ENCODE measurements around the gene METTL21C.

Gene METTL21C

DNA sequence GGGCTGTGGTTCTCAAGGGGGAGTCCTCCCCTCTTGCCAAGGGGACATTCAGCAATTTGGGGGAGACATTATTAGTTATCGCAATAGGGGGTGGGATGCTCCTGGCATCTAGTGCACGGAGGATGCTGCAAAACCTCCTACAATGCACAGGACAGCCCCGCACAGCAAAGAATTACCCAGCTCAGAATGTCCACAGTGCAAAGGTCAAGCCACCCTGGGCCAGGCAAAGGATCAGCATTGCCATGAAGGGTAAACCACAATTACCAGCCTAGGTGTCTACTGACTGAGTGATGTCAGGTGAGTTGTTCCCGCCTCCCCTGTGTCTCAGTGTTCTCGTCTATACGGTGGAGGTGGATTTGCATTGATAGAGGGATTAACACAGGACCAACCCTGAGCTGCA, 2.4 kb upstream of the METTL21C start:
- Histone ChIP-seq H3K9ac (ENCODE audit: low read depth, low read length) (no peak overlapping the region), H3K9me3 (ENCODE audit: insufficient read depth, low read depth, low read length) (no peaks in the 10 kb centered on the region), H3K27me3 (ENCODE audit: insufficient read depth, low read length) (no peaks in the 10 kb centered on the region), H3K4me1 (ENCODE audit: insufficient read depth, low read length) (peaks cover 4% of the 10 kb centered on the region; the same call in 1 of the 2 replicates), H3K4me3 (ENCODE audit: low read length) (no peak overlapping the region), H3K27ac (ENCODE audit: low read depth, low read length) (no peak overlapping the region), H3K36me3 (ENCODE audit: insufficient read depth, low read length) (no peaks in the 10 kb centered on the region)
- 92% methylated on average over 6 of the region's 6 CpGs for WGBS

DNA sequence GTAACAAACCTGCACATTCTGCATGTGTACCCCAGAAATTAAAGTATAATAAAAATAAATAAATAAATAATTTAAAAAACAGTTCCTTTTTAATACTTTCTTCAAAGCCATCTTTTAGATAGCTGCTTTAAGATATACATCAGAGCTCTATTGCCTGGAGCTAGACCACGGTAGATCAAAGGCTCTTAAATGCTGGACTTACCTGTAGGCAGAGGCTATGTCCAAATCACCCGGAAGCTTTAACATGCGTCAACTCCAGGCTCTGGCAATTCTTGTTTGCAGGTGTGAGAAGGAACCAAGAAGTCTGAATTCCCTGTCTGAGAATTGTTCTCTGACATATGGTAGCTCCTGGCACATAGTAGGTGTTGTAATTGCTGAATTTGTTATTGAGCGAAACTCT, 1.6 kb upstream of the METTL21C start:
- H3K36me3 ChIP-seq (ENCODE audit: insufficient read depth, low read length), result no peaks in the 10 kb centered on the region
- no peak overlapping the region for H3K4me3 ChIP-seq (ENCODE audit: low read length)
- 94% methylated on average over 4 of the region's 4 CpGs for WGBS
- H3K9me3 ChIP-seq (ENCODE audit: insufficient read depth, low read depth, low read length), result no peaks in the 10 kb centered on the region
- no peak overlapping the region for H3K27ac ChIP-seq (ENCODE audit: low read depth, low read length)
- H3K27me3 ChIP-seq (ENCODE audit: insufficient read depth, low read length), result no peaks in the 10 kb centered on the region
- no peak overlapping the region for H3K9ac ChIP-seq (ENCODE audit: low read depth, low read length)
- peaks cover 12% of the 10 kb centered on the region for H3K4me1 ChIP-seq (ENCODE audit: insufficient read depth, low read length)

DNA sequence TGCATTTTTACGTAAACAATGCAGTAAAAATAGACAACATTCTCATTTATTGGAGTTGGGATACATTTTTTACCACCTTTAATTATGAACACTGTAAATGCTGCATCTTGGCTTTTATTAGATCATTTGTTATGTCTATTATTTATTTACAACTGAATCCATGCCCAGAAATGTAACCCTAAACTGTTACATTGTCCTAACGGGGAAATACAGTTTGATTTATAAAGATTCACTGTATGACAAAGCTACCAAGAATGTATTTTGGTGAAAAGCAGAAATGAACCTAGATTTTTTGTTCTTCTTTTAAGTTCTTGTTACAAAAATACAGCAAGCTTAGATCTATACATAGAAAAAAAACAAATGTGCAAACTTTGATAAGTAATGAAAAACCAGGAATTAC, 1.1 kb downstream of the METTL21C start:
- no peak overlapping the region for H3K27ac ChIP-seq (ENCODE audit: low read depth, low read length)
- H3K4me1 ChIP-seq (ENCODE audit: insufficient read depth, low read length), result peaks cover 12% of the 10 kb centered on the region
- H3K9me3 ChIP-seq (ENCODE audit: insufficient read depth, low read depth, low read length), result no peaks in the 10 kb centered on the region
- no peaks in the 10 kb centered on the region for H3K36me3 ChIP-seq (ENCODE audit: insufficient read depth, low read length)
- no peak overlapping the region for H3K4me3 ChIP-seq (ENCODE audit: low read length)
- 80% methylated on average over 1 of the region's 2 CpGs for WGBS
- no peak overlapping the region for H3K9ac ChIP-seq (ENCODE audit: low read depth, low read length)
- H3K27me3 ChIP-seq (ENCODE audit: insufficient read depth, low read length), result no peaks in the 10 kb centered on the region

DNA sequence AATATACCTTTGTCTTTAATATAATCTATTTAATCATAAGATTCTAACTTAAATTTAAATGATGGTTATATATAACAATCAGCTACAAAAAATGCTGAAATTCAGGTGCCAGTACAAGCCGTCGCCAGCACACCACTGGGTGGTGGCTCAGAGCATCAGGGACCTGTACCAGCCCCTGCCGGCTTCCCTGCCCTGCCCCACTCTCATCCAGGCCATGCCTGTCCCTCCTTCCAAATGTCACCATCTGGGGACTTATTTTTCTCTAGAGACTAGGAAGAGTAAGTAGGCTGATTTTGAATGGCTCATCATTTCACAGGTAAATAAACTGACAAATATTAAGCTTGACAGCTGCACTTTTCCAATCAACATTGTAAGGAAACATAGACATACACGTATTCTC, 1.6 kb downstream of the METTL21C start:
- no peaks in the 10 kb centered on the region for H3K27me3 ChIP-seq (ENCODE audit: insufficient read depth, low read length)
- H3K9ac ChIP-seq (ENCODE audit: low read depth, low read length), result no peak overlapping the region
- no peaks in the 10 kb centered on the region for H3K36me3 ChIP-seq (ENCODE audit: insufficient read depth, low read length)
- WGBS, result 95% methylated on average over 4 of the region's 4 CpGs
- H3K4me1 ChIP-seq (ENCODE audit: insufficient read depth, low read length), result peaks cover 17% of the 10 kb centered on the region
- H3K9me3 ChIP-seq (ENCODE audit: insufficient read depth, low read depth, low read length), result no peaks in the 10 kb centered on the region
- no peak overlapping the region for H3K4me3 ChIP-seq (ENCODE audit: low read length)
- H3K27ac ChIP-seq (ENCODE audit: low read depth, low read length), result no peak overlapping the region

DNA sequence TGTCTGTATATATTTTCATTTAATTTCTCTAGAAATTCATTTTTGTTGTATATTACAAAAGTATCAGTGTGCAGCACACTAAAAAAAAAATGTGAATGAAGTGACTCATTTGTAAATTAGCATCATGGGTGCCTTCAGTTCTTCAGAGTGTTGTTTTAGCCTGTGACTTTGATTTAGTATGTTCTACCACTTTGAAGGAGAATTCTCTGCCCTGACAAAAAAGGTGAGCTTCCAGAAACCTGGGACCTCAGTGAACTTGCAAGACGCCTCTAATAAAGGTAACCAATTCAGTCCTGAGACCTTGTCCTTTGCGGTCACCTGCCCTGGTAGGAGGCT, 2.4 kb downstream of the METTL21C start:
- Histone ChIP-seq H3K4me1 (ENCODE audit: insufficient read depth, low read length) (peaks cover 23% of the 10 kb centered on the region), H3K9me3 (ENCODE audit: insufficient read depth, low read depth, low read length) (no peaks in the 10 kb centered on the region), H3K36me3 (ENCODE audit: insufficient read depth, low read length) (no peaks in the 10 kb centered on the region), H3K27me3 (ENCODE audit: insufficient read depth, low read length) (no peaks in the 10 kb centered on the region), H3K27ac (ENCODE audit: low read depth, low read length) (no peak overlapping the region), H3K9ac (ENCODE audit: low read depth, low read length) (no peak overlapping the region), H3K4me3 (ENCODE audit: low read length) (no peak overlapping the region)
- 88% methylated on average over 2 of the region's 2 CpGs for WGBS

DNA sequence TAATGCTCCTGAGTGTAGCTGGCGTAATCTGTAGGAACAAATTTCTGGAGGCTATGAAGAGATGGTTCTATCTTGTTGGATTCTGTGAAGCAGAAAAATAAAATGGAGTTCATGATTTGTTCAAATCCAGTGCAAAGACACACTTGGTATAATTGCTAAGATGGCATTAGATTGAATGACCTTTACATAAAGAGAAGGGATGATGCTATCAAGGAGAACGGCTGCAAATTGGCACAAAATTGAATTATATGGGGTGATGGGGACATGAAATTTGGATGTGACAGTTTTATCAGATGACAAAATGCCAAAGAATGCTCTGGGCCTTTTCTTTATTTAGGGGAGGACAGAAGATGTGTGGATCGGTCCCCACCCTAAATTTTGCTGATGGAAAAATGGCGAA, 4.0 kb downstream of the METTL21C start:
- H3K27me3 ChIP-seq (ENCODE audit: insufficient read depth, low read length), result no peaks in the 10 kb centered on the region
- WGBS, result 95% methylated on average over 4 of the region's 4 CpGs

DNA sequence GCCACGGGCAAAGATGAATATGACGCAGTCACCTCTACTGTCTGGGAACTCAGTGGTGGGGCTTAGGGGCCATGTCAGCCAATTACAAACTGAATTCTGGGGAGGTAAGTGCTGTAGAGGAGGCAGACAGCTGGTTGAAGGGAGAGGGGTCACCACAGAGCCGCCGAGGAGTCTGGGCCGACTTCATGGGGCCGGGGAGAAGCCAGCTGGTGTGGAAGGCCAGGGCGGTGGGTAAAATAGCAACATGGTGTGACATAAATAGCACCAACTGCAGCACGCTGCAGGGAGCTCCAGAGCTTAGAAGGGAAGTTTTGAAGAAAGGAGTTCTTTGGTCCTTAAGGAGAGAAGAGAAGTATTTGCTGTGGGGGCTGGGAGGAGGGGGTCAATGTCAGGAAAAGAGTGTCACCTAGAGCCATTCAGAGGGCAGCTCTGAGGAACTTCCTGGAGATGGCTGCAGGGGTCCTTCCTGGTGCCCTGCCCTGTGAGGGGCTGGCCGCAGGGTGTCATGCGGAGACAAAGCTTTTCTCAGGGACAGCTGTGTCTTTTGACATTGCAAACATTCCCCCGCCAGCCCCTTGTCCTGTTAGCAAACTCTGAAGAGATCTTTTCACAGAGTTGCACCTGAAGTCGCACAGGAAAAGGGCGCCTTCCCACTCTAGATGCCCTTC, 6.4 kb downstream of the METTL21C start:
- H3K9me3 ChIP-seq (ENCODE audit: insufficient read depth, low read depth, low read length), result no peaks in the 10 kb centered on the region
- H3K36me3 ChIP-seq (ENCODE audit: insufficient read depth, low read length), result no peaks in the 10 kb centered on the region
- H3K9ac ChIP-seq (ENCODE audit: low read depth, low read length), result no peak overlapping the region
- no peak overlapping the region; the same call in 1 of the 2 replicates for H3K27ac ChIP-seq (ENCODE audit: low read depth, low read length)
- H3K4me1 ChIP-seq (ENCODE audit: insufficient read depth, low read length), result peaks cover 31% of the 10 kb centered on the region
- WGBS, result 70% methylated on average over 13 of the region's 13 CpGs
- H3K27me3 ChIP-seq (ENCODE audit: insufficient read depth, low read length), result no peaks in the 10 kb centered on the region
- no peak overlapping the region for H3K4me3 ChIP-seq (ENCODE audit: low read length)

More for the DNA sequence above, 4.0 kb downstream of the METTL21C start:
- H3K9me3 ChIP-seq (ENCODE audit: insufficient read depth, low read depth, low read length), result no peaks in the 10 kb centered on the region
- no peaks in the 10 kb centered on the region for H3K36me3 ChIP-seq (ENCODE audit: insufficient read depth, low read length)
- no peak overlapping the region for H3K27ac ChIP-seq (ENCODE audit: low read depth, low read length)
- peaks cover 31% of the 10 kb centered on the region for H3K4me1 ChIP-seq (ENCODE audit: insufficient read depth, low read length)
- no peak overlapping the region for H3K4me3 ChIP-seq (ENCODE audit: low read length)
- H3K9ac ChIP-seq (ENCODE audit: low read depth, low read length), result no peak overlapping the region

DNA sequence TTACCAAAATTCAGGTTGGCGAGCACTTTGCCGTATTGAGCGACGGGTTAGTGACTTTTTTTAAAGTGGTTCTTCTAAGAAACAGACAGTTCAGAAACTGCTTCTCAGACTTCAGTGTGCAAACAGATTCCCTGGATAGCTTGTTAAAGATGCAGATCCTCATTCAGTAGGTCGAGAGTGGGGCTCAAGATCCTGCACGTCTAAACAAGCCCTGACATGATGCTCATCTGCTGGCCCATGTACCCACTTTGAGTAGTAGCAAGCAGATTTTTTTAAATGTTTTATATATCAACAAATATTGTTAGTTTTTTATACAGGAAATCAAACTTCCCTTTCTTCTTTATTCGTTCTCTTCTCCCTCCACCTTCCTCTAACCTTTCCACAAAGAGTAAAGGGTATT, 7.3 kb downstream of the METTL21C start:
- H3K27ac ChIP-seq (ENCODE audit: low read depth, low read length), result no peak overlapping the region
- no peak overlapping the region for H3K4me3 ChIP-seq (ENCODE audit: low read length)
- WGBS, result 86% methylated on average over 6 of the region's 7 CpGs
- H3K27me3 ChIP-seq (ENCODE audit: insufficient read depth, low read length), result no peaks in the 10 kb centered on the region
- H3K4me1 ChIP-seq (ENCODE audit: insufficient read depth, low read length), result peaks cover 30% of the 10 kb centered on the region
- H3K9ac ChIP-seq (ENCODE audit: low read depth, low read length), result no peak overlapping the region
- no peaks in the 10 kb centered on the region for H3K36me3 ChIP-seq (ENCODE audit: insufficient read depth, low read length)
- H3K9me3 ChIP-seq (ENCODE audit: insufficient read depth, low read depth, low read length), result no peaks in the 10 kb centered on the region

DNA sequence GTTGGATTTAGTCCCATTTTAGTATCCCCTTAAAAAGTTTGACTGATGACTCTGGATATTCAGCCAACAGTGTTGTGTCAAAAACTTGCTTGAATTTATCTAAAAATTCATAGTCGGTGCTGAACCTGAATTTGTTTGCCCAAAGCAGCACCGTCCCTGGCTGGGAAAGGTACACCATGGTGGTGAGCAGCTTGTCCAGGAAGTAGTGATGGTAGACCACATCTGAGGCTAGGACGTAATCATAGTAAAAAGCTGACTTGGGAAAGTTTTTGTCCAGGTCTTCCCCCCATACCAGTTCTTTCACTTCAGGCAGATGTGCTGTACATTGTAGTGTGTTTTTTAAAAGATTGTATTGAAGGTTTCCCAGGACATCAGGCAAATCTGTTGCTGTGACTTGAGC, 8.8 kb downstream of the METTL21C start:
- no peak overlapping the region for H3K27ac ChIP-seq (ENCODE audit: low read depth, low read length)
- WGBS, result 96% methylated on average over 3 of the region's 3 CpGs
- no peak overlapping the region for H3K4me3 ChIP-seq (ENCODE audit: low read length)
- H3K27me3 ChIP-seq (ENCODE audit: insufficient read depth, low read length), result no peaks in the 10 kb centered on the region
- H3K9ac ChIP-seq (ENCODE audit: low read depth, low read length), result no peak overlapping the region
- H3K9me3 ChIP-seq (ENCODE audit: insufficient read depth, low read depth, low read length), result no peaks in the 10 kb centered on the region
- peaks cover 20% of the 10 kb centered on the region; the same call in 1 of the 2 replicates for H3K4me1 ChIP-seq (ENCODE audit: insufficient read depth, low read length)
- no peaks in the 10 kb centered on the region for H3K36me3 ChIP-seq (ENCODE audit: insufficient read depth, low read length)

DNA sequence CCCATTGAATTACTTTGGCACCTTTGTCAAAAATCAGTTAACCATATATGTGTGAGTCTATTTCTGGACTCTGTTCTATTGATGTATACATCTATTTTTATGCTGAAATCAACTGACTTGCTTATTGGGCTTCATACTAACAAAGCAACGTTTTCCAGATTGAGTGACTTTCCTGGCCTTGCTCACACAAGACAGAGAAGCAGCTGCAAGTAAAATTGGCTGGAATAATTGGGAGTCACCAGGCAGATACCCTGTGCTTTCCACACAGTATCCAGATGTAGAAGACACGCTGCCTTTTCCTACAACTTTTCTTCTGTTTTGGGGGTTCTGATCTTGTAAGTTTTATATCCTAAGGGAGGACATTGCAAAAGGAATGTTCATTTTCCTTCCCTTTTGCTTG, 11.2 kb downstream of the METTL21C start:
- peaks cover 19% of the 10 kb centered on the region; the same call in 1 of the 2 replicates for H3K4me1 ChIP-seq (ENCODE audit: insufficient read depth, low read length)
- H3K27ac ChIP-seq (ENCODE audit: low read depth, low read length), result no peak overlapping the region
- H3K9me3 ChIP-seq (ENCODE audit: insufficient read depth, low read depth, low read length), result no peaks in the 10 kb centered on the region
- H3K9ac ChIP-seq (ENCODE audit: low read depth, low read length), result no peak overlapping the region
- no peaks in the 10 kb centered on the region for H3K27me3 ChIP-seq (ENCODE audit: insufficient read depth, low read length)
- H3K4me3 ChIP-seq (ENCODE audit: low read length), result no peak overlapping the region
- 93% methylated on average over 2 of the region's 2 CpGs for WGBS
- peaks cover 15% of the 10 kb centered on the region for H3K36me3 ChIP-seq (ENCODE audit: insufficient read depth, low read length)

DNA sequence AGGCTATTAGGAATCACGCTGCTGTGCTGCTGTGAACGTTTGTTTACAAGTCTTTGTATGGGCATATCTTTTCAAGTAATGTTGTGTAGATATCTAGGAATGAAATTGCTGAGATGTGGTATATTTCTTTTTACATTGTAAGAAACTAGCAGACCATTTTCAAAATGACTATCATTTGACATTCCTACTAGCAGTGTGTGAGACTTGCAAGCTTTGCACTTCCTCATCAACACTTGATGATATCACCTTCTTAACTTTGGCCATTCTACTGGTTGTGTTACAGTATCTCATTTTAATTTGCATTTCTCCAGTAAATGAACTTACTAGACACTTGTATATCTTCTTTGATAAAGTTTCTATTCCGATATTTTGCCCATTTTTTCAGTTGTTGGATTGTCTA, 12.1 kb downstream of the METTL21C start:
- Histone ChIP-seq H3K9me3 (ENCODE audit: insufficient read depth, low read depth, low read length) (no peaks in the 10 kb centered on the region), H3K36me3 (ENCODE audit: insufficient read depth, low read length) (peaks cover 24% of the 10 kb centered on the region), H3K4me1 (ENCODE audit: insufficient read depth, low read length) (peaks cover 11% of the 10 kb centered on the region; the same call in 1 of the 2 replicates), H3K4me3 (ENCODE audit: low read length) (no peak overlapping the region), H3K9ac (ENCODE audit: low read depth, low read length) (no peak overlapping the region), H3K27ac (ENCODE audit: low read depth, low read length) (no peak overlapping the region), H3K27me3 (ENCODE audit: insufficient read depth, low read length) (no peaks in the 10 kb centered on the region)
- 87% methylated on average over 3 of the region's 3 CpGs for WGBS

DNA sequence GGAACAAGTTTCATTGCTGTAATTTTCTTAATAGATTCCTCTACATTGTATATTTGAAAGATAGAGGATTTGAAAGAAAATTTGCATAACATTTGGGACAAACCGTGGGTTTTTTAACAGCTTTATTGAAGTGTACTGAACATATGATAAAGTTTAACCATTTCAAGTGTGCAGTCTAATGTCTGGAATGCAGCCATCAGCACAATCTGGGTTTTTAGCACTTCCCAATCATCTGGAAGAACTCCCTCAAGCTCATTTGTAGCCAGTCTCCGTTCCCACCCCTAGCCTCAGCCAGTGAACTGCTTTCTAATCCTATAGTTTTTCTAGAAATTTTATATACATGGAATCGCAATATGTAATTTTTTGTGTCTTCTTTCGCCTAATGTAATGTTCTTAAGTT, 12.6 kb downstream of the METTL21C start:
- H3K36me3 ChIP-seq (ENCODE audit: insufficient read depth, low read length), result peaks cover 30% of the 10 kb centered on the region
- H3K4me3 ChIP-seq (ENCODE audit: low read length), result no peak overlapping the region
- H3K27ac ChIP-seq (ENCODE audit: low read depth, low read length), result no peak overlapping the region
- H3K9me3 ChIP-seq (ENCODE audit: insufficient read depth, low read depth, low read length), result no peaks in the 10 kb centered on the region
- 67% methylated on average over 4 of the region's 4 CpGs for WGBS
- H3K27me3 ChIP-seq (ENCODE audit: insufficient read depth, low read length), result no peaks in the 10 kb centered on the region
- no peak overlapping the region for H3K9ac ChIP-seq (ENCODE audit: low read depth, low read length)
- peaks cover 6% of the 10 kb centered on the region; the same call in 1 of the 2 replicates for H3K4me1 ChIP-seq (ENCODE audit: insufficient read depth, low read length)
